PC-3 (cell line): ENCODE results near the gene RB1. TPM values are rescaled to one million over a fixed set of nuclear protein-coding genes. Genes with fewer than 3 reads are reported as not detected.

Experiments used
- ATAC-seq: fragments of 200-7000 bp; cut with Tn5 transposase; 2 replicates; pipeline ENCODE4 v1.9.1; 2020; ENCODE audit warnings: mild to moderate bottlenecking, moderate library complexity
- BruUV-seq: library from RNA; stranded (reverse); fragments of 400-500 nt; replicated peaks from 2 replicates; lab custom pipeline; 2021; lab: Mats Ljungman, UMichigan
- CTCF ChIA-PET: fragments of 300-600 bp; sonication (Branson Sonifier 250); formaldehyde crosslinking; loops from one replicate; lab custom pipeline; 2022; ENCODE audit warnings: antibody characterized with exemption; lab: Charles Lee
- POLR2A ChIA-PET: fragments of 300-600 bp; sonication (Branson Sonifier 250); formaldehyde crosslinking; loops from one replicate; lab custom pipeline; 2022; ENCODE audit warnings: antibody characterized with exemption; ENCODE audit not compliant: unreplicated experiment; lab: Charles Lee
- DNase-seq: peaks from one replicate; pipeline ENCODE4 v3.0.0-alpha.2; 2015
- H2AFZ ChIP-seq: fragments of 300-600 bp; sonication (generic); 2 replicates; pipeline ENCODE4 v1.6.0; 2016; ENCODE audit warnings: antibody characterized with exemption, low read length
- H3F3A ChIP-seq: fragments of 300-600 bp; sonication (generic); one replicate; pipeline ENCODE4 v1.6.0; 2017; ENCODE audit warnings: antibody characterized with exemption, low read length, control low read depth, mild to moderate bottlenecking; ENCODE audit not compliant: unreplicated experiment
- H3K27ac ChIP-seq: fragments of 300-600 bp; sonication (generic); 2 replicates; pipeline ENCODE4 v1.5.1; 2016; ENCODE audit warnings: mild to moderate bottlenecking, low read length
- H3K27me3 ChIP-seq: fragments of 300-600 bp; sonication (generic); 2 replicates; pipeline ENCODE4 v1.6.1; 2016; ENCODE audit warnings: low read length, mixed read lengths
- H3K36me3 ChIP-seq: fragments of 300-600 bp; sonication (generic); 2 replicates; pipeline ENCODE4 v1.6.1; 2016; ENCODE audit warnings: low read depth, mixed run types, low read length, mixed read lengths
- H3K4me1 ChIP-seq: fragments of 300-600 bp; sonication (generic); 2 replicates; pipeline ENCODE4 v1.5.1; 2016; ENCODE audit warnings: low read length; ENCODE audit not compliant: insufficient read depth
- H3K4me2 ChIP-seq: fragments of 300-600 bp; sonication (generic); 2 replicates; pipeline ENCODE4 v1.6.0; 2016; ENCODE audit warnings: low read length
- H3K4me3 ChIP-seq: fragments of 300-600 bp; sonication (generic); 2 replicates; pipeline ENCODE4 v1.5.1; 2016; ENCODE audit warnings: mild to moderate bottlenecking, low read length, mixed read lengths
- H3K79me2 ChIP-seq: fragments of 300-600 bp; sonication (generic); 2 replicates; pipeline ENCODE4 v1.6.1; 2017; ENCODE audit warnings: low read length, mixed read lengths
- H3K9ac ChIP-seq: fragments of 300-600 bp; sonication (generic); 2 replicates; pipeline ENCODE4 v1.6.0; 2016; ENCODE audit warnings: mild to moderate bottlenecking, low read length
- H3K9me2 ChIP-seq: fragments of 300-600 bp; sonication (generic); replicated peaks from 2 replicates; pipeline ENCODE4 v1.6.1; 2016; ENCODE audit warnings: mixed run types, low read length, mixed read lengths
- H3K9me3 ChIP-seq: fragments of 300-600 bp; sonication (generic); 2 replicates; pipeline ENCODE4 v1.6.1; 2016; ENCODE audit warnings: low read length, mixed read lengths
- H4K20me1 ChIP-seq: fragments of 300-600 bp; sonication (generic); 2 replicates; pipeline ENCODE4 v1.6.1; 2016; ENCODE audit warnings: low read length, mixed read lengths
- EZH2 ChIP-seq: fragments of 300-600 bp; sonication (generic); IDR thresholded peaks from one replicate; pipeline ENCODE4 v1.6.1; 2017; ENCODE audit warnings: antibody characterized with exemption, mild to moderate bottlenecking, low read length; ENCODE audit not compliant: unreplicated experiment
- EZH2phosphoT487 ChIP-seq: fragments of 300-600 bp; sonication (generic); IDR thresholded peaks from 2 replicates; pipeline ENCODE4 v1.6.1; 2018; ENCODE audit warnings: mild to moderate bottlenecking, antibody characterized with exemption, low read length, borderline replicate concordance
- intact Hi-C: fragments of 100-400 bp; cut with micrococcal nuclease; formaldehyde crosslinking; loops from 2 replicates; pipeline ENCODE4 v1.9.0; 2023
- total RNA-seq: library from RNA; depleted of rRNA; stranded (reverse); fragments of >200 nt; gene quantifications from 2 replicates; pipeline ENCODE4 v1.2.3, GENCODE V29; 2014
- TF ChIP-seq, protein P1 (sequence below): fragments of 300-600 bp; sonication (generic); conservative IDR thresholded peaks from 2 replicates; pipeline ENCODE4 v1.5.1; 2017; ENCODE audit warnings: antibody characterized with exemption, low read depth, mild to moderate bottlenecking, low read length

RB1 gene
- total RNA-seq, 1 experiment from 2014 or later = 14.3 TPM

DNA sequence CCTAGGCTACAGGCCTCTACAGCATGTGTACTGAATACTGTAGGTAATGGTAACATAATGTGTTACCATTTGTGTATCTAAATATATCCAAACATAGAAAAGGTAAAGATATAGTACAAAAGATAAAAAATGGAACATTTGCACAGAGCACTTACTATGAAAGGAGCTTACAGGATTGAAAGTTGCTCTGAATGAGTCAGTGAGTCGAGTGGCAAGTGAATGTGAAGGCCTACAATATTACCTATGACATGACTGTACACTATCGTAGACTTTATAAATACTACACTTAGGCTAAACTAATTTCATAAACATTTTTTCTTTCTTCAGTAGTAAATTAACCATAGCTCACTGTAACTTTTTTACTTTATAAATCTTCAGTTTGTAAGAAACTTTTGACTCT lies 74.3 kb downstream of the RB1 start:
- CTCF ChIA-PET = no interaction called here

DNA sequence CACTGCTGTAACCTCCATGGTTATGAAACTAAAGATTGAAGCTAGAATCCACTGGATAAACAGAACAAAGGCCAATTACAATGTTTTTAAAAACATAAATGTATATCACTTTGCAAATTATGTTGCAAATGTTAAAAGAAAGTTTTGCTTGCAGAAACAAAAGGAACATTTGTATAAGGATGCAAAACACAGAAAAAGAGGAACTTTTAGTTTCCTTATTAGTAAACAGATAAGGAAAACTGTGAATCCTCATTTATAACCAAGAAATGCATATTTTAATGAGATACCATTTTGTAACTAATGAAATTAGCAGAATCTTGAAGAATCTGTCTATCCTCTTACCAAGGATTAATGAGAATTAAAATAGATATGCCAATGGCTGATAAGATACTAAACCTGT lies 77.0 kb downstream of the RB1 start:
- Histone ChIP-seq H3K27ac (no peak overlapping the region), H3K79me2 (no peaks in the 10 kb centered on the region), H3K4me1 (no peaks in the 10 kb centered on the region), H4K20me1 (no peaks in the 10 kb centered on the region), H2AFZ (no peak overlapping the region), H3K9ac (no peak overlapping the region), H3K9me2 (no peaks in the 10 kb centered on the region), H3F3A (no peaks in the 10 kb centered on the region), H3K4me2 (no peak overlapping the region), H3K4me3 (no peak overlapping the region), H3K27me3 (no peaks in the 10 kb centered on the region), H3K36me3 (no peaks in the 10 kb centered on the region; the same call in 1 of the 2 replicates), H3K9me3 (no peaks in the 10 kb centered on the region)
- DNase-seq = no peak
- intact Hi-C loops = no loop called here
- no peak for ATAC-seq
- ChIA-PET CTCF (no interaction called here), POLR2A (no interaction called here)
- no TSS peak for BruUV-seq
- TF ChIP-seq, protein P1, sequence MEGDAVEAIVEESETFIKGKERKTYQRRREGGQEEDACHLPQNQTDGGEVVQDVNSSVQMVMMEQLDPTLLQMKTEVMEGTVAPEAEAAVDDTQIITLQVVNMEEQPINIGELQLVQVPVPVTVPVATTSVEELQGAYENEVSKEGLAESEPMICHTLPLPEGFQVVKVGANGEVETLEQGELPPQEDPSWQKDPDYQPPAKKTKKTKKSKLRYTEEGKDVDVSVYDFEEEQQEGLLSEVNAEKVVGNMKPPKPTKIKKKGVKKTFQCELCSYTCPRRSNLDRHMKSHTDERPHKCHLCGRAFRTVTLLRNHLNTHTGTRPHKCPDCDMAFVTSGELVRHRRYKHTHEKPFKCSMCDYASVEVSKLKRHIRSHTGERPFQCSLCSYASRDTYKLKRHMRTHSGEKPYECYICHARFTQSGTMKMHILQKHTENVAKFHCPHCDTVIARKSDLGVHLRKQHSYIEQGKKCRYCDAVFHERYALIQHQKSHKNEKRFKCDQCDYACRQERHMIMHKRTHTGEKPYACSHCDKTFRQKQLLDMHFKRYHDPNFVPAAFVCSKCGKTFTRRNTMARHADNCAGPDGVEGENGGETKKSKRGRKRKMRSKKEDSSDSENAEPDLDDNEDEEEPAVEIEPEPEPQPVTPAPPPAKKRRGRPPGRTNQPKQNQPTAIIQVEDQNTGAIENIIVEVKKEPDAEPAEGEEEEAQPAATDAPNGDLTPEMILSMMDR = no peak
- TF ChIP-seq EZH2 (no peak), EZH2phosphoT487 (no peak)

More for the DNA sequence above, 74.3 kb downstream of the RB1 start:
- Histone ChIP-seq H3K4me1 (no peaks in the 10 kb centered on the region), H3K27ac (no peak overlapping the region), H3K36me3 (no peaks in the 10 kb centered on the region; the same call in none of the 2 replicates), H3K9me2 (no peaks in the 10 kb centered on the region), H4K20me1 (no peaks in the 10 kb centered on the region), H3K4me2 (no peak overlapping the region), H3K9ac (no peak overlapping the region), H3K79me2 (no peaks in the 10 kb centered on the region), H3K4me3 (no peak overlapping the region), H3F3A (no peaks in the 10 kb centered on the region), H2AFZ (no peak overlapping the region), H3K9me3 (no peaks in the 10 kb centered on the region), H3K27me3 (no peaks in the 10 kb centered on the region)
- no peak for DNase-seq
- no peak for TF ChIP-seq EZH2phosphoT487
- TF ChIP-seq, protein P1 = no peak
- POLR2A ChIA-PET = no interaction called here
- intact Hi-C loops = no loop called here
- BruUV-seq = no TSS peak
- no peak for ATAC-seq

DNA sequence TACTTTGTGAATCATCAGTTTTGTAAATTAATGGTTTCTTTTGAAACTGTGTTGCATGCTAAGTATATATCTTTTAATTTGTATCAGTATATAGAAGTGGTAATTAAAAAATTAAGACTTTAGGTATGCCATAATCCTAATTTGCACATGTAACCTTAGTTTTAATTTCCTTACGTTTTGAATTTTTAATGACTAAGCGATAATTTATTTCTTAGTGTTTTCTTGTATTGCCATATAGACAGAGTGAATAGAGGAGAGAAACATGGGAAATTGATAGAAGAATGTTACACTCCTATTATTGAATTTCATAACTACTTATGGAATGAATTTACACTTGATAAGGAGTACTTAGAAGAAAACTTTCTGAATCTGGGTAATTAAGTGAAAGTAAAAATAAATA lies 79.8 kb downstream of the RB1 start:
- no peak overlapping the region for H3K4me3 ChIP-seq
- ChIA-PET CTCF (no interaction called here), POLR2A (no interaction called here)
- no peaks in the 10 kb centered on the region for H3K4me1 ChIP-seq
- no peak for DNase-seq
- H3K27me3 ChIP-seq = no peaks in the 10 kb centered on the region
- no peaks in the 10 kb centered on the region; the same call in 1 of the 2 replicates for H3K36me3 ChIP-seq
- intact Hi-C loops = no loop called here
- no peak overlapping the region for H3K27ac ChIP-seq
- H3K9ac ChIP-seq = no peak overlapping the region
- H3K9me2 ChIP-seq = no peaks in the 10 kb centered on the region
- no peak for ATAC-seq
- no peaks in the 10 kb centered on the region for H3K79me2 ChIP-seq
- TF ChIP-seq EZH2phosphoT487 (no peak), EZH2 (no peak)
- TF ChIP-seq, protein P1 = no peak
- no peaks in the 10 kb centered on the region for H4K20me1 ChIP-seq
- H3F3A ChIP-seq = no peaks in the 10 kb centered on the region
- no TSS peak for BruUV-seq
- H3K9me3 ChIP-seq = no peaks in the 10 kb centered on the region
- H3K4me2 ChIP-seq = no peak overlapping the region
- H2AFZ ChIP-seq = no peak overlapping the region
